AML-193 (cell line): ENCODE results near the gene RHBDD3.

ENCODE experiments used
- DNase-seq, 2 experiments: peaks; one replicate each; lab custom pipeline; 2025; lab: John Stamatoyannopoulos, UW

Gene RHBDD3

DNA sequence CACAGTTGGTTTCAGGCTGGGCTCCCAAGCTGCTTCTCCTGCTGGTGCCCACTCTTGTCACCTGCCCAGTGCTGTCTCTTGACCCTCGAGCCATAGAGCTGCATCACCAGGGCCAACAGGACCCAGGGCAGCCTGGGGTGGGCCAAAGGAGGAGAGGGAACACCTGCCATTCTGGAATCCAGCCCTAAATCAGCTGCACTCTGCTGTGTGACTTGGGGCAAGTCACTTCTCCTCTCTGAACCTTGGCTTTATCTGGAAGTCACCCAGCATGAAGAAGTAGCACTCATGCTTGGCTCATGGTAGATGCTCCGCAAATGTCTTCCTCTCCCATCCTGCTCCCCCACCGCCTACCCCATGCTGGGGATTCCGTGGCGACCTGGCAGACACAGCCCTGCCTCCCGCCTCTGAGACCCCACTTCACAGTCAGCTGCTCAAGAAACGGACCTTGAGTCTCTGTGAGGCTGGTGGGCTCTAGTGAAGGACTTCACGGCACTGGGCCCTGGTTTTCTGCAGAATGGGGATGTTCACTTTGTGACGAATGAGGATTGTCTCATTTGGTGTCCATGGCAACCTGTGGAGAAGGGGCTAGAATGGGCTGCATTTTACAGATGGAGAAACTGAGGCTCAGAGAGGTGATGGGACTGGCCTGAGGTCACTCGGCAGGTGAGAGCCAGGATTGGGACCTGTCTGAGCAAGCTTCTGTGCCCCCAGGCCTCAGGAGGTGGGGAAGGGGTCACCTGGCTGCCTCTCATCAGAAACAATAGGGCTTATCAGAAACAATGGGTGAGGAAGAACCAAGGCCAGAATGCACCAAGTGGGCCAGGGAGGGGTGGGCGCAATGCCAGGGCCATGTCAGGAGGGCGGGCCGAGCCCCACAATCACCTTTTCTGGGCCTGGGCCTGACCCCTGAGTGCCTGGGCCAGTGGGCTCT lies 49.7 kb downstream of the RHBDD3 start:
- DNase-seq, result no peak

- peak; percentile 56 to 61 for DNase-seq
Measured at GRCh38 chr22:29216873-29217666, 50.7 kb downstream of the RHBDD3 start.

- no peak for DNase-seq
Measured at GRCh38 chr22:29216011-29216872, 51.5 kb downstream of the RHBDD3 start.

DNA sequence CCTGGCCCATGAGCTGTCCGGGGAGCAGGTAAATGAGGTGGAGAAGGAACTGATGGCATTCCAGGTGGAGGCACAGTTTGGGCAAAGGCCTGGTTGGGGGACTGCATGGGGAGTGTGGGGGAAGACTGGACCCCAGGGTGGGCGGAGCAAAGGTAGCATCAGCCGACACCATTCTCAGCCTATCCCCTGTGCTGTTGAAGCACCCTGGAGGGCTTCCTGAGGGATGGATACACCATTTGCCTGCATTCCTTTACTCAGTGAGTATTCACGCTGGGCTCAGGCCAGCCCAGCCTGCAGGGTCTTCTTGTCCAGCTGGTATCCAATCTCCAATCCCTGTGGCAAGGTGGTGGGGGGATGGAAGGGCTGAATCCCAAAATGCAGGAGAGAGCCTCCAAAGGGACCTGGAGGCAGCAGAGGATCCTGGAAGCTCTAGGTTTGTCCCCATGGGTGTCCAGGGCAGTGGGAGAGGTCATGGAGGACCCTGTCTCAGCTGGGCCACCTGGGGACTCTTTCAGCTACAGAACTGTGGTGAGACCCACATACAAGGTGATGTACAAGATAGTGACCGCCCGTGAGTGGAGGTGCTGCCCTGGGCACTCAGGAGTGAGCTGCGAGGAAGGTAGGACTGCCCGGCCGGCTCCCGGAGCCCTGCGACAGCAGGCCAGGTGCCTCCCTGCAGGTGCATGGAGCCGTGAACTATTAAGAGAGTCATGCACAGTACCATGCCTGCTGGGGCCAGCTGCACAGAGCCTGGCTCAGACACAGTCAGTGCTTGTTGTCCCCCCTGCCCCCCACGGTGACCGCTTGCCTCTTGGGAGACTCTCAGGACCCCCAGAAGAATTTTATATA lies 52.5 kb downstream of the RHBDD3 start:
- no peak for DNase-seq

GRCh38 chr22:29214232-29214631 lies 53.5 kb downstream of the RHBDD3 start:
- DNase-seq, result no peak

DNA sequence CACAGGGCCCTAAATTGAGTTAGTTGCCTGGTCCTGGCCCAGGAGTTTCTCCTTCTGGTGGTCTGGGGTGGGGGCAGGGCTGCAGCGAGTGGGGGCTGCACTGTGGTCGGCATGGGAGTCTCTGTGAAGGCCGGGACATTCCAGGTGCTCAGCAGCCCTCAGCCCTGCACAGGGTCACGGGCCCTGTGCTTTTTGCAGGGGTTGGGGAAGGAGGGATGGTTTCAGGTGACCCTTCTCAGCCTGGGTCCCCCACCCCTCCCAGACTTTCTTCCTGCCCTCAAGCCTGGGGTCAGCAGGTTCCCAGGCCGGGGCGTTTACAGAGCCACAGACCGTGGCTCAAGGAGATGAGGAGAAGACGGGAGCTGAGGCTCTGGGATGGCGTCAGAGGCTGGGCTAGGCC lies 54.3 kb downstream of the RHBDD3 start:
- DNase-seq, result no peak

GRCh38 chr22:29212743-29213142 lies 55.0 kb downstream of the RHBDD3 start:
- no peak for DNase-seq

GRCh38 chr22:29211466-29211865 lies 56.3 kb downstream of the RHBDD3 start:
- no peak for DNase-seq

- DNase-seq, result no peak
Measured at GRCh38 chr22:29211066-29211465, 56.7 kb downstream of the RHBDD3 start.
